ENCODE data around the gene UGT2B17. TPM values are rescaled to one million over a fixed set of nuclear protein-coding genes. Genes with fewer than 3 reads are reported as not detected.
A peak's percentile ranks its signal among the peaks of the same experiment; 100 is the strongest.
"Not testable (repeated sequence)": the region's sequence is repeated elsewhere in the genome, so short reads cannot be mapped to it uniquely, and the experiment has no call there.

UGT2B17 gene
- total RNA-seq, 2 donors from 2014 or later = not detected

- H3K27ac Mint-ChIP-seq = no peak overlapping the region
- peaks cover 21% of the 10 kb centered on the region for H3K27me3 Mint-ChIP-seq
- H3K9me3 Mint-ChIP-seq = peaks cover 6% of the 10 kb centered on the region
- H3K4me3 Mint-ChIP-seq = no peak overlapping the region
- no peaks in the 10 kb centered on the region for H3K36me3 Mint-ChIP-seq (ENCODE audit: low read depth)
- peaks cover 4% of the 10 kb centered on the region for H3K4me1 Mint-ChIP-seq
- no peak for ATAC-seq (replicated peaks)
Measured at GRCh38 chr4:68581383-68582338, 5.5 kb upstream of the UGT2B17 start.

- Mint-ChIP-seq H3K4me3 (no peak overlapping the region), H3K4me1 (peaks cover 4% of the 10 kb centered on the region), H3K9me3 (peaks cover 6% of the 10 kb centered on the region), H3K36me3 (ENCODE audit: low read depth) (no peaks in the 10 kb centered on the region), H3K27ac (no peak overlapping the region), H3K27me3 (peaks cover 17% of the 10 kb centered on the region)
- ATAC-seq (replicated peaks) = no peak
Measured at GRCh38 chr4:68577590-68577989, 1.5 kb upstream of the UGT2B17 start.

- not testable (repeated sequence) for H3K27ac Mint-ChIP-seq; H3K27me3 Mint-ChIP-seq; H3K36me3 Mint-ChIP-seq (ENCODE audit: low read depth); H3K4me3 Mint-ChIP-seq; ATAC-seq (replicated peaks); H3K9me3 Mint-ChIP-seq; H3K4me1 Mint-ChIP-seq
Measured at GRCh38 chr4:68575636-68576035, 486 bp downstream of the UGT2B17 start.

GRCh38 chr4:68575081-68575480, 1.0 kb downstream of the UGT2B17 start:
- Mint-ChIP-seq H3K4me1 (peaks cover 4% of the 10 kb centered on the region), H3K4me3 (no peak overlapping the region), H3K9me3 (no peaks in the 10 kb centered on the region), H3K27me3 (peaks cover 4% of the 10 kb centered on the region), H3K27ac (no peak overlapping the region), H3K36me3 (ENCODE audit: low read depth) (no peaks in the 10 kb centered on the region)
- no peak for ATAC-seq (replicated peaks)

- no peak for ATAC-seq (replicated peaks)
- H3K4me3 Mint-ChIP-seq = no peak overlapping the region
Measured at GRCh38 chr4:68572653-68573170, 3.4 kb downstream of the UGT2B17 start.

GRCh38 chr4:68570122-68570507, 6.0 kb downstream of the UGT2B17 start:
- H3K27ac Mint-ChIP-seq = no peak overlapping the region
- H3K36me3 Mint-ChIP-seq (ENCODE audit: low read depth) = no peaks in the 10 kb centered on the region
- no peaks in the 10 kb centered on the region for H3K9me3 Mint-ChIP-seq
- no peaks in the 10 kb centered on the region for H3K4me1 Mint-ChIP-seq
- H3K4me3 Mint-ChIP-seq = no peak overlapping the region
- no peaks in the 10 kb centered on the region for H3K27me3 Mint-ChIP-seq
- no peak for ATAC-seq (replicated peaks)

More at GRCh38 chr4:68572653-68573170, 3.4 kb downstream of the UGT2B17 start:
- H3K4me1 Mint-ChIP-seq = peaks cover 4% of the 10 kb centered on the region
- no peak overlapping the region for H3K27ac Mint-ChIP-seq
- H3K27me3 Mint-ChIP-seq = no peaks in the 10 kb centered on the region
- no peaks in the 10 kb centered on the region for H3K36me3 Mint-ChIP-seq (ENCODE audit: low read depth)
- no peaks in the 10 kb centered on the region for H3K9me3 Mint-ChIP-seq

- no peaks in the 10 kb centered on the region for H3K27me3 Mint-ChIP-seq
- H3K27ac Mint-ChIP-seq = no peak overlapping the region
- no peaks in the 10 kb centered on the region for H3K36me3 Mint-ChIP-seq (ENCODE audit: low read depth)
- no peak overlapping the region for H3K4me3 Mint-ChIP-seq
- no peaks in the 10 kb centered on the region for H3K4me1 Mint-ChIP-seq
- H3K9me3 Mint-ChIP-seq = no peaks in the 10 kb centered on the region
- ATAC-seq (replicated peaks) = no peak
Measured at GRCh38 chr4:68569466-68570121, 6.5 kb downstream of the UGT2B17 start.

- not testable (repeated sequence) for H3K27ac Mint-ChIP-seq; H3K27me3 Mint-ChIP-seq; ATAC-seq (replicated peaks); H3K9me3 Mint-ChIP-seq; H3K4me1 Mint-ChIP-seq; H3K4me3 Mint-ChIP-seq; H3K36me3 Mint-ChIP-seq (ENCODE audit: low read depth)
Measured at GRCh38 chr4:68569036-68569435, 7.1 kb downstream of the UGT2B17 start.

- not testable (repeated sequence) for H3K27ac Mint-ChIP-seq; H3K4me1 Mint-ChIP-seq; H3K4me3 Mint-ChIP-seq; H3K9me3 Mint-ChIP-seq; ATAC-seq (replicated peaks); H3K27me3 Mint-ChIP-seq; H3K36me3 Mint-ChIP-seq (ENCODE audit: low read depth)
Measured at GRCh38 chr4:68568535-68568934, 7.6 kb downstream of the UGT2B17 start.

- not testable (repeated sequence) for H3K4me3 Mint-ChIP-seq; H3K36me3 Mint-ChIP-seq (ENCODE audit: low read depth); ATAC-seq (replicated peaks); H3K27me3 Mint-ChIP-seq; H3K9me3 Mint-ChIP-seq; H3K27ac Mint-ChIP-seq; H3K4me1 Mint-ChIP-seq
Measured at GRCh38 chr4:68566364-68566763, 9.8 kb downstream of the UGT2B17 start.

GRCh38 chr4:68565082-68565481, 11.0 kb downstream of the UGT2B17 start:
- ATAC-seq (replicated peaks); H3K4me3 Mint-ChIP-seq; H3K9me3 Mint-ChIP-seq; H3K27ac Mint-ChIP-seq; H3K4me1 Mint-ChIP-seq; H3K27me3 Mint-ChIP-seq; H3K36me3 Mint-ChIP-seq (ENCODE audit: low read depth): not testable (repeated sequence)

- not testable (repeated sequence) for H3K36me3 Mint-ChIP-seq (ENCODE audit: low read depth); H3K4me3 Mint-ChIP-seq; ATAC-seq (replicated peaks); H3K9me3 Mint-ChIP-seq; H3K4me1 Mint-ChIP-seq; H3K27ac Mint-ChIP-seq; H3K27me3 Mint-ChIP-seq
Measured at GRCh38 chr4:68560364-68561070, 15.6 kb downstream of the UGT2B17 start.

GRCh38 chr4:68553830-68554229, 22.3 kb downstream of the UGT2B17 start:
- not testable (repeated sequence) for H3K9me3 Mint-ChIP-seq; H3K27me3 Mint-ChIP-seq; H3K4me1 Mint-ChIP-seq; H3K4me3 Mint-ChIP-seq; H3K27ac Mint-ChIP-seq; H3K36me3 Mint-ChIP-seq (ENCODE audit: low read depth)
- peak; percentile 56 for ATAC-seq (replicated peaks)

Measured in activated T-helper 17 cell treated with anti-CD3 and anti-CD28 coated beads, Interleukin-2, amount 50 U/mL, for 72 hours (primary cell).